LNCaP clone FGC (cell line): ENCODE measurements around the gene PKP3.

Experiments used
- DNase-seq: peaks from one replicate; pipeline ENCODE4 v3.0.0-alpha.2; 2011; ENCODE audit warnings: low read depth
- H3K4me3 ChIP-seq: 2 replicates; pipeline ENCODE4 v1.5.1; 2011; ENCODE audit warnings: mild to moderate bottlenecking, low read depth, low read length, control low read depth
- TF ChIP-seq, protein P1 (sequence below): IDR thresholded peaks from 2 replicates; pipeline ENCODE4 v1.5.1; 2012; ENCODE audit warnings: mild to moderate bottlenecking; ENCODE audit not compliant: control insufficient read depth, insufficient read depth; ENCODE audit errors: extremely low read depth

PKP3 gene

GRCh38 chr11:351411-351810, 42.6 kb upstream of the PKP3 start:
- no peak for DNase-seq
- no peak overlapping the region for H3K4me3 ChIP-seq
- TF ChIP-seq, protein P1, sequence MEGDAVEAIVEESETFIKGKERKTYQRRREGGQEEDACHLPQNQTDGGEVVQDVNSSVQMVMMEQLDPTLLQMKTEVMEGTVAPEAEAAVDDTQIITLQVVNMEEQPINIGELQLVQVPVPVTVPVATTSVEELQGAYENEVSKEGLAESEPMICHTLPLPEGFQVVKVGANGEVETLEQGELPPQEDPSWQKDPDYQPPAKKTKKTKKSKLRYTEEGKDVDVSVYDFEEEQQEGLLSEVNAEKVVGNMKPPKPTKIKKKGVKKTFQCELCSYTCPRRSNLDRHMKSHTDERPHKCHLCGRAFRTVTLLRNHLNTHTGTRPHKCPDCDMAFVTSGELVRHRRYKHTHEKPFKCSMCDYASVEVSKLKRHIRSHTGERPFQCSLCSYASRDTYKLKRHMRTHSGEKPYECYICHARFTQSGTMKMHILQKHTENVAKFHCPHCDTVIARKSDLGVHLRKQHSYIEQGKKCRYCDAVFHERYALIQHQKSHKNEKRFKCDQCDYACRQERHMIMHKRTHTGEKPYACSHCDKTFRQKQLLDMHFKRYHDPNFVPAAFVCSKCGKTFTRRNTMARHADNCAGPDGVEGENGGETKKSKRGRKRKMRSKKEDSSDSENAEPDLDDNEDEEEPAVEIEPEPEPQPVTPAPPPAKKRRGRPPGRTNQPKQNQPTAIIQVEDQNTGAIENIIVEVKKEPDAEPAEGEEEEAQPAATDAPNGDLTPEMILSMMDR, result no peak

DNA sequence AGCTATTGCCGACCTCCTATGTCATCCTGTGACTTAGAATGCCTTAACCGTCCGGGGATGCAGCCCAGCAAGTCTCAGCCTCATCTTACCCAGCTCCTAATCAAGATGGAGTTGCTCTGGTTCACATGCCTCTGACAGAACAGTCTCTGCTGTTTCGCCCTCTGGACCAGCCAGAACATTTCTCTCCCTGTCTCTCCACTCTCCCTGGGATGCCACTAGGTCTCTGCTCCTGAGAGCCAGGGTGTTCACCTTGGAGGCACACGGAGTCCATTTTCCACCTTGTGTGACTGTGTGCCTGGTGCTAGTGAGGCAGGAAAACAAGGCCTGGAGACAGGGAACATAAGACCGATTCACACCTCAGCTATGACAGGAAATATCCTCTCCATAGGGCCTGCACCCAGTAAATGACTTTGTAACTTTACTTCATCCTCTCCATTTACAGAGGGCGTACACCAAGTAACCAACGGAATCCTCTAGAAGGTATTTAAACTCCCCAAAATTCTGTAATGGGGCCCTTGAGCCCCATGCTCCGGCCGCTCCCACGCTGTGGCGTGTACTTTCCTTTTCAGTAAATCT, 41.5 kb upstream of the PKP3 start:
- H3K4me3 ChIP-seq, result no peak overlapping the region
- DNase-seq, result no peak
- TF ChIP-seq, protein P1, result no peak

- TF ChIP-seq, protein P1, result no peak
- peak; percentile 50 for DNase-seq
- H3K4me3 ChIP-seq, result no peak overlapping the region
Observed at GRCh38 chr11:353179-353873, 40.7 kb upstream of the PKP3 start.

- peak; percentile 15 for DNase-seq
- TF ChIP-seq, protein P1, result no peak
- H3K4me3 ChIP-seq, result peak overlapping the region; percentile 51
Observed at GRCh38 chr11:355581-356458, 38.2 kb upstream of the PKP3 start.

GRCh38 chr11:356610-357009, 37.4 kb upstream of the PKP3 start:
- DNase-seq, result no peak
- H3K4me3 ChIP-seq, result no peak overlapping the region
- TF ChIP-seq, protein P1, result no peak

DNA sequence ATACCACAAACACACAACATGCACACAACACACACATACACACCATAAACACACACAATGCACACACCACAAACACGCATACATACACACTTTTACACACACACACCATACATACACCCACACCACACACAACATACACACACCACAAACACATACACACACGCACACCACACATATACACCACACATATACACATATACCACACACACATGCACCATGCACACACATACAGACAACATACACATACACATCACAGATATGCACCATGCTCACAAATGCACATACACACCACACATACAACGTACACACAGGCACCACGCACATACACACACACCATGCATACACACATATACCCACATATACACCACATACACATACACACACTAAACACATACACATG, 36.4 kb upstream of the PKP3 start:
- DNase-seq, result no peak
- TF ChIP-seq, protein P1, result no peak

More for the DNA sequence above, 36.4 kb upstream of the PKP3 start:
- no peak overlapping the region for H3K4me3 ChIP-seq
